Mesenchymal stem cell (in vitro differentiated cells and primary cell): ENCODE measurements around the gene ADSL. TPM values are rescaled to one million over a fixed set of nuclear protein-coding genes. Genes with fewer than 3 reads are reported as not detected.

Experiments used
- DNase-seq: peaks from one replicate; pipeline ENCODE4 v3.0.0-alpha.2; 2013
- H2AFZ ChIP-seq: one replicate; pipeline ENCODE4 v1.6.1; 2013; ENCODE audit warnings: low read depth, mild to moderate bottlenecking, control low read depth, inconsistent platforms, low read length, moderate library complexity
- H2AK5ac ChIP-seq: 2 replicates; pipeline ENCODE4 v1.6.1; 2013; ENCODE audit warnings: low read length, moderate library complexity, mild to moderate bottlenecking, inconsistent platforms; ENCODE audit not compliant: severe bottlenecking
- H2BK120ac ChIP-seq: one replicate; pipeline ENCODE4 v1.6.1; 2013; ENCODE audit warnings: low read depth, mild to moderate bottlenecking, inconsistent platforms, low read length, moderate library complexity
- H2BK12ac ChIP-seq, 2 experiments: one replicate each; pipeline ENCODE4 v1.6.1; 2013; ENCODE audit warnings: inconsistent platforms in 2 of 2, low read length in 2 of 2, mild to moderate bottlenecking in 2 of 2, moderate library complexity in 2 of 2, control low read depth in 1 of 2
- H2BK15ac ChIP-seq: one replicate; pipeline ENCODE4 v1.6.1; 2013; ENCODE audit warnings: mild to moderate bottlenecking, low read depth, inconsistent platforms; ENCODE audit not compliant: poor library complexity, severe bottlenecking
- H2BK5ac ChIP-seq: 2 replicates; pipeline ENCODE4 v1.6.1; 2013; ENCODE audit warnings: low read depth, mild to moderate bottlenecking, low read length, control low read depth, inconsistent platforms; ENCODE audit not compliant: poor library complexity, severe bottlenecking
- H3K14ac ChIP-seq, 2 experiments: one replicate each; pipeline ENCODE4 v1.6.1; 2013; ENCODE audit warnings: inconsistent platforms in 2 of 2, low read length in 2 of 2, control low read depth in 1 of 2, mild to moderate bottlenecking in 1 of 2, moderate library complexity in 1 of 2
- H3K18ac ChIP-seq, 2 experiments: one replicate each; pipeline ENCODE4 v1.6.1; 2013; ENCODE audit warnings: inconsistent platforms in 2 of 2, low read length in 2 of 2, control low read depth in 1 of 2, low read depth in 1 of 2, mild to moderate bottlenecking in 1 of 2
- H3K23ac ChIP-seq, 2 experiments: one replicate each; pipeline ENCODE4 v1.6.1; 2013; ENCODE audit warnings: inconsistent platforms in 2 of 2, low read length in 2 of 2, mild to moderate bottlenecking in 2 of 2, moderate library complexity in 2 of 2, control low read depth in 1 of 2
- H3K27ac ChIP-seq: 2 replicates; pipeline ENCODE4 v1.5.1; 2013; ENCODE audit warnings: mild to moderate bottlenecking, moderate library complexity, low read length, control low read depth, inconsistent platforms; ENCODE audit not compliant: poor library complexity, severe bottlenecking
- H3K27me3 ChIP-seq, 2 experiments: 2 replicates each; pipeline versions ENCODE4 v1.6.1 to v1.7.0; 2013; ENCODE audit warnings: low read length in 2 of 2, mild to moderate bottlenecking in 2 of 2, moderate library complexity in 2 of 2, control low read depth in 1 of 2, inconsistent platforms in 1 of 2; ENCODE audit not compliant: control insufficient read depth in 1 of 2, insufficient read depth in 1 of 2
- H3K36me3 ChIP-seq, 2 experiments: 2 replicates each; pipeline versions ENCODE4 v1.6.1 to v1.7.0; 2013; ENCODE audit warnings: low read length in 2 of 2, control low read depth in 1 of 2, inconsistent platforms in 1 of 2, low read depth in 1 of 2, mild to moderate bottlenecking in 1 of 2; ENCODE audit not compliant: insufficient read depth in 2 of 2, control insufficient read depth in 1 of 2
- H3K4ac ChIP-seq, 2 experiments: one replicate each; pipeline ENCODE4 v1.6.1; 2013; ENCODE audit warnings: inconsistent platforms in 2 of 2, low read length in 2 of 2, mild to moderate bottlenecking in 2 of 2, moderate library complexity in 2 of 2, control low read depth in 1 of 2, low read depth in 1 of 2
- H3K4me1 ChIP-seq: 2 replicates; pipeline ENCODE4 v1.6.1; 2013; ENCODE audit warnings: low read depth, low read length, control low read depth; ENCODE audit not compliant: control insufficient read depth, insufficient read depth
- H3K4me2 ChIP-seq: 2 replicates; pipeline ENCODE4 v1.6.1; 2013; ENCODE audit warnings: low read length, mild to moderate bottlenecking, inconsistent platforms; ENCODE audit not compliant: poor library complexity, severe bottlenecking
- H3K4me3 ChIP-seq, 2 experiments: 2 replicates each; pipeline versions ENCODE4 v1.5.1 to v1.7.0; 2013; ENCODE audit warnings: low read length in 2 of 2, mild to moderate bottlenecking in 2 of 2, control low read depth in 1 of 2, low read depth in 1 of 2; ENCODE audit not compliant: insufficient read depth in 1 of 2
- H3K79me1 ChIP-seq: replicated peaks from 2 replicates; pipeline ENCODE4 v1.6.1; 2013; ENCODE audit warnings: mild to moderate bottlenecking, control low read depth, low read length, inconsistent platforms; ENCODE audit not compliant: poor library complexity, severe bottlenecking
- H3K9ac ChIP-seq: 2 replicates; pipeline ENCODE4 v1.7.0; 2013; ENCODE audit warnings: mild to moderate bottlenecking, low read length, moderate library complexity
- H3K9me3 ChIP-seq: 2 replicates; pipeline ENCODE4 v1.7.0; 2013; ENCODE audit warnings: mild to moderate bottlenecking, low read length; ENCODE audit not compliant: control insufficient read depth
- H4K8ac ChIP-seq: one replicate; pipeline ENCODE4 v1.6.1; 2013; ENCODE audit warnings: inconsistent platforms, mild to moderate bottlenecking, low read length, moderate library complexity
- H4K91ac ChIP-seq: one replicate; pipeline ENCODE4 v1.6.1; 2013; ENCODE audit warnings: mild to moderate bottlenecking, low read length, inconsistent platforms
- WGBS: methylation state at CpG from one replicate; pipeline ENCODE4 v1.1.7; 2013; ENCODE audit warnings: mixed read lengths; 5-methylcytosine and 5-hydroxymethylcytosine counted together
- polyA plus RNA-seq, 2 experiments: library from polyadenylated mRNA; stranded (reverse); fragments of 200-250 nt; gene quantifications; one replicate each; pipeline ENCODE4 v1.2.3, GENCODE V29; 2013

The ADSL gene
- 69.3 TPM for polyA plus RNA-seq (2013, experiment 1 of 2)
- 69.1 TPM for polyA plus RNA-seq (2013, experiment 2 of 2)

GRCh38 chr22:40346185-40347118, at the start of gene ADSL:
ADSL (plus strand) TSS chr22:40346500; CDS start chr22:40346559, 59 bp downstream.
- WGBS: 1% methylated on average over 60 of the region's 65 CpGs
- peaks cover 10% of the 10 kb centered on the region for H3K79me1 ChIP-seq

GRCh38 chr22:40300316-40300715, 46.0 kb upstream of the ADSL start:
- no peaks in the 10 kb centered on the region for H3K9me3 ChIP-seq
- H2AK5ac ChIP-seq: no peak overlapping the region
- H3K23ac ChIP-seq: no peak overlapping the region
- H3K79me1 ChIP-seq: peaks cover 17% of the 10 kb centered on the region
- no peak overlapping the region for H2BK120ac ChIP-seq
- no peak overlapping the region for H3K14ac ChIP-seq
- H3K36me3 ChIP-seq: peaks cover 23 to 69% of the 10 kb centered on the region in 2 experiments
- no peak overlapping the region for H3K27ac ChIP-seq
- no peak overlapping the region for H4K8ac ChIP-seq
- no peak overlapping the region for H3K4me2 ChIP-seq
- peaks cover 3% of the 10 kb centered on the region for H3K4me1 ChIP-seq
- H3K27me3 ChIP-seq: no peaks in the 10 kb centered on the region
- H3K9ac ChIP-seq: no peak overlapping the region
- H4K91ac ChIP-seq: no peak overlapping the region
- no peak overlapping the region for H2AFZ ChIP-seq
- no peak for DNase-seq
- H2BK5ac ChIP-seq: no peak overlapping the region
- no peak overlapping the region for H3K4me3 ChIP-seq
- H2BK12ac ChIP-seq: no peak overlapping the region
- no peak overlapping the region for H2BK15ac ChIP-seq
- no peak overlapping the region for H3K4ac ChIP-seq
- no peak overlapping the region for H3K18ac ChIP-seq

More at GRCh38 chr22:40346185-40347118, at the start of gene ADSL:
- peak within 1 kb of the TSS; percentile 21 for H2AK5ac ChIP-seq
- H3K18ac ChIP-seq: peak within 1 kb of the TSS; percentile 79 to 94
- H3K27ac ChIP-seq: peak within 1 kb of the TSS; percentile 98
- H2BK5ac ChIP-seq: no peak within 1 kb of the TSS
- peaks cover 13 to 22% of the 10 kb centered on the region in 2 experiments for H3K36me3 ChIP-seq
- H3K9me3 ChIP-seq: no peaks in the 10 kb centered on the region
- peaks cover 11% of the 10 kb centered on the region for H3K4me1 ChIP-seq
- peak within 1 kb of the TSS; percentile 97 for H4K8ac ChIP-seq
- no peaks in the 10 kb centered on the region for H3K27me3 ChIP-seq
- H3K4me2 ChIP-seq: peak within 1 kb of the TSS; percentile 99
- peak within 1 kb of the TSS in 1 of 2 experiments; percentile 27 for H3K23ac ChIP-seq
- peak within 1 kb of the TSS; percentile 83 for H2BK120ac ChIP-seq
- peak within 1 kb of the TSS; percentile 83 to 92 for H3K4me3 ChIP-seq
- peak within 1 kb of the TSS; percentile 72 for H2AFZ ChIP-seq
- peak within 1 kb of the TSS; percentile 34 to 49 for H2BK12ac ChIP-seq
- H3K14ac ChIP-seq: peak within 1 kb of the TSS in 1 of 2 experiments; percentile 79
- peak within 1 kb of the TSS; percentile 60 for H2BK15ac ChIP-seq
- peak within 1 kb of the TSS; percentile 95 for H4K91ac ChIP-seq
- peak; percentile 93 for DNase-seq
- H3K9ac ChIP-seq: peak within 1 kb of the TSS; percentile 94
- peak within 1 kb of the TSS; percentile 75 to 91 for H3K4ac ChIP-seq

- H3K27me3 ChIP-seq: no peaks in the 10 kb centered on the region
- no peak overlapping the region for H3K27ac ChIP-seq
- H3K79me1 ChIP-seq: peaks cover 14% of the 10 kb centered on the region
- H3K4me2 ChIP-seq: no peak overlapping the region
- H4K8ac ChIP-seq: no peak overlapping the region
- no peak overlapping the region for H3K14ac ChIP-seq
- no peak overlapping the region for H2BK120ac ChIP-seq
- no peak overlapping the region for H3K4me3 ChIP-seq
- 98% methylated on average over 11 of the region's 11 CpGs for WGBS
- no peak overlapping the region for H4K91ac ChIP-seq
- H3K18ac ChIP-seq: no peak overlapping the region
- H2BK12ac ChIP-seq: no peak overlapping the region
- no peak overlapping the region for H2AK5ac ChIP-seq
- no peak overlapping the region for H2BK15ac ChIP-seq
- H3K9me3 ChIP-seq: no peaks in the 10 kb centered on the region
- H2BK5ac ChIP-seq: no peak overlapping the region
- DNase-seq: no peak
- no peak overlapping the region for H2AFZ ChIP-seq
- H3K36me3 ChIP-seq: peaks cover 23 to 65% of the 10 kb centered on the region in 2 experiments
- no peak overlapping the region for H3K23ac ChIP-seq
- peaks cover 3% of the 10 kb centered on the region for H3K4me1 ChIP-seq
- no peak overlapping the region for H3K4ac ChIP-seq
- no peak overlapping the region for H3K9ac ChIP-seq
Measured at GRCh38 chr22:40300884-40301672, 45.2 kb upstream of the ADSL start.

- DNase-seq: no peak
- no peak overlapping the region for H2BK120ac ChIP-seq
- no peaks in the 10 kb centered on the region for H3K27me3 ChIP-seq
- no peaks in the 10 kb centered on the region for H3K9me3 ChIP-seq
- H3K9ac ChIP-seq: no peak overlapping the region
- peaks cover 3% of the 10 kb centered on the region for H3K4me1 ChIP-seq
- H3K4ac ChIP-seq: no peak overlapping the region
- no peak overlapping the region for H2AK5ac ChIP-seq
- H3K4me2 ChIP-seq: no peak overlapping the region
- peaks cover 24 to 64% of the 10 kb centered on the region in 2 experiments for H3K36me3 ChIP-seq
- H3K4me3 ChIP-seq: no peak overlapping the region
- no peak overlapping the region for H3K18ac ChIP-seq
- peaks cover 16% of the 10 kb centered on the region for H3K79me1 ChIP-seq
- no peak overlapping the region for H3K27ac ChIP-seq
- no peak overlapping the region for H4K8ac ChIP-seq
- H3K14ac ChIP-seq: no peak overlapping the region
- H2AFZ ChIP-seq: no peak overlapping the region
- no peak overlapping the region for H2BK5ac ChIP-seq
- H3K23ac ChIP-seq: no peak overlapping the region
- no peak overlapping the region for H2BK12ac ChIP-seq
- WGBS: 98% methylated on average over 11 of the region's 11 CpGs
- H4K91ac ChIP-seq: no peak overlapping the region
- no peak overlapping the region for H2BK15ac ChIP-seq
Measured at GRCh38 chr22:40302149-40302548, 44.2 kb upstream of the ADSL start.
